Upper lobe of left lung (tissue), 4 donors: ENCODE measurements around the gene ZIC4.

ENCODE experiments used
- CTCF ChIP-seq, 6 experiments: fragments of 450-650 bp in 4 of 6; fragments of 200-600 bp in 2 of 6; sonication (generic) in 2 of 6; IDR thresholded peaks; one replicate each; pipeline ENCODE4 v1.5.1; 2016 to 2019; ENCODE audit warnings: antibody characterized with exemption in 6 of 6
- EP300 ChIP-seq, 4 donors: sonication (generic); formaldehyde crosslinking; IDR thresholded peaks; one replicate each; pipeline ENCODE4 v1.5.1; 2017; ENCODE audit warnings: antibody characterized with exemption in 4 of 4, control low read depth in 2 of 4
- POLR2A ChIP-seq, 4 donors: fragments of 450-650 bp; IDR thresholded peaks; one replicate each; pipeline ENCODE4 v1.5.1; 2016 to 2017; ENCODE audit warnings: antibody characterized with exemption in 4 of 4, mild to moderate bottlenecking in 2 of 4
- POLR2AphosphoS5 ChIP-seq, 2 donors: sonication (generic); formaldehyde crosslinking; IDR thresholded peaks; one replicate each; pipeline ENCODE4 v1.5.1; 2017; ENCODE audit warnings: antibody characterized with exemption in 2 of 2

- TF ChIP-seq EP300 (IDR thresholded peaks at IDR 0.05) (no peak), CTCF (IDR thresholded peaks at IDR 0.05) (no peak), POLR2A (IDR thresholded peaks at IDR 0.05) (no peak), POLR2AphosphoS5 (IDR thresholded peaks at IDR 0.05) (no peak)
Observed at GRCh38 chr3:147419781-147420224, 13.5 kb upstream of the ZIC4 start.
